ENCODE data around the gene TRIP6. TPM values are rescaled to one million over a fixed set of nuclear protein-coding genes. Genes with fewer than 3 reads are reported as not detected.

Gene TRIP6
- total and polyA plus RNA-seq, 2 donors (not counting 1 experiment from before 2014, with no cell fraction given), result 6.8 to 13.8 TPM

DNA sequence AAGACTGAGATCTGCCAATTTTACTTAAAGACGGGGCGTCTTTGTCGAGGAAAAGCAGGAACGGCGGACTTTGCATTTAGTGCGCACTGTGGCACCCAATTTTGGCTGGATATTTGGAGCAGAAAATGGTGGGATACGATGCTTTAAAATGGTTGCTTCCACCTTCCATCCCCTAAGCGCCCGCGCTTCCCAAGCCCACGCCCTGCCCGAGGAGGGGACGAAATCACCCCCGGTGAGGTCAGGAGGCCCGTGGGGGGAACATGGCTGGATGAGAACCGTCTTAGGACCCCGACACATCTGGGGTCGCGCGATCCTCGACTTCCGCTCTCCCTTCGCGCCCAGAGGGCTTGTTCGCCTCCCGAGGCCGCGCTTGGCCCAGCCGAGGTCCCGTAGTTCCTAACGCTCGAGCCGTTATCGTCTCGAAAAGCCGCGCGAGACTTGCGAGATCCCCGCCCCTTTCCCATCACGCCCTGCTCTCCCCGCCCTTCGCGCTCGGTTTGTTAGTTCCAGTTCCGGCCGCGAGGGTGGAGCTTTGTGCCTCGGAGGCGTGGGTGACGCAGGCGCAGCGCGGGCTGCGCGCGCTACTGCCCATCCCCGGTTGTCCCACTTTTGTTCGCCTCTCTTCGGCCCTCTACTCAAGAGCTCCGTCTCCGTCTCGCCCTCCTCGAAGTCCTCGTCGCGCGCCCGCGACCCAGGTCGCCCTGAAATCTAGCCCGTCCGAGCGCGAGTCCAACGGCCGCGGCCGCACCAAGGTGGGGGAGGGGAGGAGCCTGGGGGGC, 7.6 kb downstream of the TRIP6 start, which contains the start of gene SRRT:
TSS of gene SRRT (plus strand) at position 527 of the 779 bp plus-strand sequence. CDS start 488 bp downstream, outside the sequence.
- CTCF ChIA-PET, result interaction anchor here (0.6 to 5.2 kb wide), 10 partner anchors 12 to 957 kb away, joined by 3 to 36 read pairs (median 3); partner anchors contain the start of genes ACHE, SLC12A9 and UFSP1
- peak within 1 kb of the TSS; percentile 91 to 96 for H3K27ac ChIP-seq (ENCODE audit: low read length in 2 of 2)
- no peaks in the 10 kb centered on the region for H3K27me3 ChIP-seq (replicated peaks in 1 of 4; ENCODE audit: control extremely low read depth in 1 of 4, control insufficient read depth in 3 of 4, insufficient read depth in 4 of 4, low read length in 3 of 4)
- H3K4me2 ChIP-seq (replicated peaks; ENCODE audit: low read depth, low read length, poor library complexity, severe bottlenecking), result peak within 1 kb of the TSS; percentile 81
- peak within 1 kb of the TSS; percentile 95 for H2AFZ ChIP-seq (ENCODE audit: insufficient read depth, low read depth, low read length, poor library complexity, severe bottlenecking)
- WGBS (ENCODE audit: insufficient coverage), result under 1% methylated on average over 64 of the region's 79 CpGs
- Mint-ChIP-seq H3K9me3 (ENCODE audit: insufficient read depth) (no peaks in the 10 kb centered on the region), H3K4me3 (peak within 1 kb of the TSS; percentile 97), H3K27ac (peak within 1 kb of the TSS; percentile 95), H3K4me1 (peaks cover 37% of the 10 kb centered on the region), H3K27me3 (no peaks in the 10 kb centered on the region)
- H3K79me2 ChIP-seq (ENCODE audit: control insufficient read depth, insufficient read depth, low read length), result peaks cover 59% of the 10 kb centered on the region
- ATAC-seq (ENCODE audit: low read depth), result peak; percentile 96
- H3K9me3 ChIP-seq (ENCODE audit: control extremely low read depth in 1 of 3, control insufficient read depth in 2 of 3, insufficient read depth in 1 of 3, low read length in 2 of 3), result no peaks in the 10 kb centered on the region
- intact Hi-C loops (cut with micrococcal nuclease), result loop anchor here (1.0 to 2.0 kb wide), 4 partner anchors 13 to 370 kb away; partner anchors contain the start of gene SLC12A9
- H3K4me3 ChIP-seq (ENCODE audit: control extremely low read depth in 1 of 5, extremely low read depth in 1 of 5, insufficient read depth in 1 of 5, low read depth in 2 of 5, low read length in 4 of 5), result peak within 1 kb of the TSS; percentile 73 to 99 (median 89)
- H3K4me1 ChIP-seq (ENCODE audit: control insufficient read depth in 2 of 2, insufficient read depth in 2 of 2, low read length in 2 of 2), result peaks cover 22 to 32% of the 10 kb centered on the region in 2 donors
- H3K36me3 ChIP-seq (replicated peaks in 1 of 2; ENCODE audit: control extremely low read depth in 1 of 2, control insufficient read depth in 1 of 2, extremely low read depth in 1 of 2, insufficient read depth in 2 of 2, low read length in 1 of 2), result peaks cover 0 to 28% of the 10 kb centered on the region in 2 experiments
- peak; percentile 99 for DNase-seq
- TF ChIP-seq, protein P1, sequence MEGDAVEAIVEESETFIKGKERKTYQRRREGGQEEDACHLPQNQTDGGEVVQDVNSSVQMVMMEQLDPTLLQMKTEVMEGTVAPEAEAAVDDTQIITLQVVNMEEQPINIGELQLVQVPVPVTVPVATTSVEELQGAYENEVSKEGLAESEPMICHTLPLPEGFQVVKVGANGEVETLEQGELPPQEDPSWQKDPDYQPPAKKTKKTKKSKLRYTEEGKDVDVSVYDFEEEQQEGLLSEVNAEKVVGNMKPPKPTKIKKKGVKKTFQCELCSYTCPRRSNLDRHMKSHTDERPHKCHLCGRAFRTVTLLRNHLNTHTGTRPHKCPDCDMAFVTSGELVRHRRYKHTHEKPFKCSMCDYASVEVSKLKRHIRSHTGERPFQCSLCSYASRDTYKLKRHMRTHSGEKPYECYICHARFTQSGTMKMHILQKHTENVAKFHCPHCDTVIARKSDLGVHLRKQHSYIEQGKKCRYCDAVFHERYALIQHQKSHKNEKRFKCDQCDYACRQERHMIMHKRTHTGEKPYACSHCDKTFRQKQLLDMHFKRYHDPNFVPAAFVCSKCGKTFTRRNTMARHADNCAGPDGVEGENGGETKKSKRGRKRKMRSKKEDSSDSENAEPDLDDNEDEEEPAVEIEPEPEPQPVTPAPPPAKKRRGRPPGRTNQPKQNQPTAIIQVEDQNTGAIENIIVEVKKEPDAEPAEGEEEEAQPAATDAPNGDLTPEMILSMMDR (IDR thresholded peaks at IDR 0.05), result no peak
- no peak for TF ChIP-seq EZH2 (IDR thresholded peaks at IDR 0.05; ENCODE audit: borderline replicate concordance, insufficient read depth, low read depth, low read length, poor library complexity, severe bottlenecking)
- peaks cover 43% of the 10 kb centered on the region for H4K20me1 ChIP-seq (ENCODE audit: control insufficient read depth, insufficient read depth, low read length, poor library complexity, severe bottlenecking)
- POLR2A ChIA-PET, result interaction anchor here (0.7 to 2.4 kb wide), 12 partner anchors 13 to 446 kb away, joined by 3 to 84 read pairs (median 5); partner anchors contain the start of genes ACHE, FBXO24, LRCH4 and MEPCE
- peak within 1 kb of the TSS; percentile 95 for H3K9ac ChIP-seq (ENCODE audit: low read length)

Data from B cell (primary cell).